Activated CD4-positive, CD25-positive, alpha-beta regulatory T cell treated with anti-CD3 and anti-CD28 coated beads, Interleukin-2, amount 50 U/mL, for 24 hours (primary cell): ENCODE data around the gene ARF5.

Source experiments
- ATAC-seq, 2 donors: fragments of 150-1000 bp; cut with Tn5 transposase; one replicate each; pipeline ENCODE4 v1.10.0; 2021; ENCODE audit warnings: mild to moderate bottlenecking in 1 of 2, moderate library complexity in 1 of 2

The ARF5 gene

GRCh38 chr7:127638197-127638596 is 50.0 kb downstream of the ARF5 start:
- no peak for ATAC-seq
